ENCODE data around the gene MLXIP.
"Not testable (repeated sequence)": the region's sequence is repeated elsewhere in the genome, so short reads cannot be mapped to it uniquely, and the experiment has no call there.

The MLXIP gene

DNA sequence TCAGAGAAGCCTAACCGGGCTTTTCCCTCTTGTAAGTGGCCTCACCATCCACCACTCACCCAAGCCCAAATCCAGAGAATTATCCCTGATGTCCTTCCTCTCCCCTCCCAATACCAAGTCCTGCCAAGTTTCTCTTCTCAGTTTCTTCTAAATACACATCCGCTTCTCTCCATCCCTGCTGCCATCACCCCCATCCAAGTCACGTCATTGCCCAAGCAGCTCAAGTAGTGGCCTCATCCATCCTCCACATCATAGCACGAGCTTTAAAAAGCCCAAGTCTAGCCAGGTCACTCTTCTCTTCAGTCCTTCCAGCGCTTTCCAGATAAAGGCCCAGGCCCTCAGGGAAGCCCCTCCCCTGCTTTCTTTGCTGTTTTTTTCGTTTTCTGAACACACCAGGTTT, 70.1 kb downstream of the MLXIP start:
- DNase-seq (ENCODE audit: low spot score), result no peak

DNA sequence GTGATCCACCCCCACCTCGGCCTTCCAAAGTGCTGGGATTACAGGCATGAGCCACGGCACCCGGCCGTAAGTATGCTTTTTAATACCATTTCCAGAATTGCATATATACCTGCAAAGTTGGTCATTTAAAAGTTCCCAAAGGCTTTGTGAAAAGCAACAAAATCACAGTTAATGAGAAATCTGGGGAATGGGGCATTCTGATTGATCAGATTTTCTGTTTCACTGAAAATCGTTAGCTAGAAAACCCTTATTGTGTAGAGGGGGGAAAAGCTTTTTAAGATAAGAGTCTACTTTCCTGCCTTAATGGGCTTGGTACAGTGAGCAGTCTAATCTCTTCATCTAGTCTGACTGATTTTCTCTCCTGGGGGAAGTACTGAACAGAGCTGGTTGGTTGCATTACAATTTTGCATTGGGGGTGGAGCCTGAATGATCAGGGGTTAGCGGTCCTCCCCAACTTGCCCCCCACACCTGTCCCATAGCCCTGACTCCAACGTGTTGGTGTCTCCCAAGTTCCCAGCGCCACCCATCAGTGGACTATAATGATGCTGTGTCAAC, 71.6 kb downstream of the MLXIP start:
- DNase-seq (ENCODE audit: low spot score), result no peak

DNA sequence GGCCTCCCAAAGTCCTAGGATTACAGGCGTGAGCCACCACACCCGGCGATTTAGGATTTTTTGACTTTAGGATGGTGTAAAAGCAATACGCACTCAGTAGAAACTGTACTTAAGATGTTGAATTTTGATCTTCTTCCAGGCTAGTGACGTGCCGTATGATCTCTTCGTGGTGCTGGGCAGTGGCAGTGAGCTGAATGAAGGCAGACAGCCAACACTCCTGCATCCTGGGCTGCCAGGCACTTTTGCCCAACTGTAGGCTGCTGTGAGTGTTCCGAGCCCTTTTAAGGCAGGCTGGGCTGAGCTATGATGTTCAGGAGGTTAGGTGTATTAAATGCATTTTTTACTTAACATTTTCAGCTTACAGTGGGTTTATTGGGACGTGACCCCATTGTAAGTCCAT, 74.2 kb downstream of the MLXIP start:
- DNase-seq (ENCODE audit: low spot score), result no peak

DNA sequence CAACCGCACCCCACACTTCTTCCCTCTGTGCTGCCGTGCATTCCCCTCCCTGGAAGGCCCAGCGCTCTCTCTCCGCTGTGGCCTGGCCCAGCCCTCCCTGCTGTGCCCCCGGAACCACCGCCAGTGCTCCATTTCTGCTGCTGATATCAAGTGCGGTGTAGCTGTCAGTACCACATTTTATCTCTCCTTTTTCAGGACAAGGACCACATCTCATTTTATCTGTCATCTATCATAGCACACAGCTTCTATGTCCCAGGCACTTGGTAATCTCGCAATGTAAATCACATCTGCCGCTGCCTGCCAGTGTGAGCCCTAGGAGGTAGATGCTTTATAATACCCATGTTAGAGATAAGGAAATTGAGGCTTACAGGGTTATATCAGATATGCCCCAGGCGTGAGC, 77.1 kb downstream of the MLXIP start:
- no peak for DNase-seq (ENCODE audit: low spot score)

DNA sequence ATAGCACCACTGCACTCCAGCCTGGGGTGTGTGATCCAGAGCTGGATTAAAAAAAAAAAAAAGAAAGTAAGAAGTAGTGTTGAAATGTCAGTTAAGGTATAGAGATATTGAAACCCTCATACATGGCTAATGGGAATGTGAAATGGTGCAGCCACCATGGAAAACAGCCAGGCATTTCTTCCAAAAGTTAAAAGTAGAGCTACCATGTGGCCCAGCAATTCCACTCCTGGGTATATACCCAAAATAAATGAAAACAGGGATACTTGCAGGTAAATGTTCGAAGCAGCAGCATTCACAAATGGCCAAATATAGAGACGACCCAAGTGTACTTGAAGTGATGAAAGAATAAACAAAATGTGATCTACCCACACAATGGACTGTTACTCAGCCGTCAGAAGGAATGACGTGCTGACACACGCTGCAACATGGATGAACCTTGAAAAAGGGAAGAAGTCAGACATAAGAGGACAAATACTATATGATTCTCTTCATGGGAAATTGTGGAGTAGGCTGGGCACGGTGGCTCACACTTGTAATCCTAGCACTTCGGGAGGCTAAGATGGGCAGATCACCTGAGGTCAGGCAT, 80.2 kb downstream of the MLXIP start:
- DNase-seq (ENCODE audit: low spot score), result no peak

DNA sequence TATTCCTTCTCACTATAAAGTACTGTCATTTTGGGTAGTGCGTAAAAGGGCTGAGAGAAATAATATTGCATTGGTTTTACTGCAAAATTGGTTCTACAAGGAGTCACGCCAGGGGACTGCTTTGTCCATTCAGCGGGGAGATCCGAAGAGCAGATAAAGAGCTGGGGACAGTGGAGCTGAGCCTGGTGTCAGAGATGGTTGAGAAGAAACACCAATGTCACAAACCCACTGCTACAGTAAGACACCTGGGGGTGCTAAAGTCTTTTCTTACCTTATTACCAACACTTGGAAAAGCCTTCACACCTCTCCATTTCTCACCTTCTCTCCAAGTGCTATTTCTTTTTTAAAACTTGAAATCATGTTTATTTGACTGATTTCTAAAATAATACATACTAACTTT, 81.3 kb downstream of the MLXIP start:
- no peak for DNase-seq (ENCODE audit: low spot score)

DNA sequence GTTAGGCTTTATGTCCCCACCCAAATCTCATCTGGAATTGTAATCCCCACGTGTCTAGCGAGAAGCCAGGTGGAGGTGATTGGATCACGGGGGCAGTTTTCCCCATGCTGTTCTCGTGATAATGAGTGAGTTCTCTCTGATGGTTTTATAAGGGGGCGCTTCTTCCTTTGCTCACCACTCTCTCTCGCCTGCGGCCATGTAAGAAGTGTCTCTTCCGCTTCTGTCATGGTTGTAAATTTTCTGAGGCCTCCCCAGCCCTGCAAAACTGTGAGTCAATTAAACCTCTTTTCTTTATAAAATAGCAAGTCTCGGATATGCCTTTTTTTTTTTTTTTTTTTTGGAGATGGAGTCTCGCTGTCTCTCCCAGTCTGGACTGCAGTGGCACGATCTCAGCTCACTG, 82.2 kb downstream of the MLXIP start:
- DNase-seq (ENCODE audit: low spot score), result no peak

DNA sequence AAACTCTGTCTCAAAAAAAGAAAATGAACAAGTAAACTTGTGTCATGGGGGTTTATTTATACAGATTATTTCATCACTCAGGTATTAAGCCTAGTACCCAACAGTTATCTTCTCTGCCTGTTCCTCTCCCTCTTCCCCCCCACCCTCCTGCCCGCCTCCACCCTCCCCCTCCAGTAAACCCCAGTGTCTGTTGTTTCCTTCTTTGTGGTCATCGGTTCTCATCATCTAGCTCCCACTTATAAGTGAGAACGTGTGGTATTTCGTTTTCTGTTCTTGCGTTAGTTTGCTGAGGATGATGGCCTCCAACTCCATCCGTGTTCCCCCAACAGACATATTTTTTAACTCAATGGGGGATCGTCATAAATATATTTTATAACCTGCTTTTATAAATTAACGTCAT, 83.1 kb downstream of the MLXIP start:
- peak; percentile 32 for DNase-seq (ENCODE audit: low spot score)

DNA sequence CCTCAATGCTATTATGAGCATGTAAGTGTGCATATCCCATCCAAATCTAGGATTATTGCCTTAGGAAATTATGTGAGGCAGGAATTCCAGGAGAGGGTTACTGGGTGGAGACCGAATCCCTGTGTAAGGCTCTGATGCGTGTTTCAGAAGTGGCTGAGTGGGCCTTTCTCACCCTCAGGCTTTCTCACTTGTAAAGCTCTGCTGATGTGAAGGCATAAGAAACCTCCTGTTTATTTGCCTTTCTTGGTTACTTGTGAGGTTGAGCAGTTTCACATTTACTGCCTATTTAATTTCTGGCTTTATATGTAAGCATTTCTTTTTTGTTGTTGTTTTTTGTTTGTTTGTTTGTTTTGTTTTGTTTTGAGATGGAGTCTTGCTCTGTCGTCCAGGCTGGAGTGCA, 84.4 kb downstream of the MLXIP start:
- DNase-seq (ENCODE audit: low spot score), result no peak

DNA sequence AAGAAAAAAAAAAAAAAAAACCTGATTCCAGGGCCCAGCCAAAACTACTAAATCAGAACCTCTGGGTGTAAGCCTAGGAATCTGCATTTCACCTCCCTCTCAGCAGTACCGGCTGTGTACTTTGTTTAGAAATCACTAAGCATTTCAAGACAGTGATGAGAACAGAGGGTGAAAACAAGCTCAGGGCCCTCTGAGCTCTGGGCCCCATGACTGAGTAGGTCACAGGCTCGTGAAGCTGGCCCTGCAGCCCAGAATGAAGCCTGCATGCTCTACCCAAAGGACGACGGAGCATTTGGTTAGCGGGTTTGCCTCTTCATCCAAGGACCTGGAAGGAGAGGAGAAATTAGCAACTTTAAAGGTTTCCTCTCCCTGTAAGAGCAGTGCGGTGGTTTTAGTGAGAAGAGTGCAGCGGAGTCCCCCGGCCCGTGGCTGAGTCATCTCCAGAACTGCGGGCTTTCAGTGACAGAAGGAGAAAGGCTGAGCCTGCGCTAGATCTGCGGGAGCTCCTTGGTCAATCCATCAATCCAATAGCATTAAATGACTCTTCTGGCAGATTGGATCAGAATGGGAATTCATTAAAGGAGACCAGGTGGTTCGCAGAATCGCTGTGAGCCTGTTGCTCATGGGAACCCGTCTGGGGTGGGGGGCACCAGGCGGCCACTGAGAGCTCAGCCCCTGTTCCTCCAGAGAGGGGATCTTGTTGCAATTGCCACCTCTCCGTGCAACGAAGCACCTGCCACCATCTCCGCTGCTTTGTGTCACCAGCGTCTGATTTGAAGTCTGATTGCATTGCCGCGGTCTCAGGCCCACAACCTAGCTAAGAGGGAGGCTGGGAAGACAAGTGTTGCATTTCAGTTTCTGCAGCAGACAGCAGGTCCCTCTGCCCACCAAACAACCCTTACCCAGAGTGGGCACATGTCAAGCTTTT, 88.1 kb downstream of the MLXIP start:
- peak; percentile 46 for DNase-seq (ENCODE audit: low spot score)

DNA sequence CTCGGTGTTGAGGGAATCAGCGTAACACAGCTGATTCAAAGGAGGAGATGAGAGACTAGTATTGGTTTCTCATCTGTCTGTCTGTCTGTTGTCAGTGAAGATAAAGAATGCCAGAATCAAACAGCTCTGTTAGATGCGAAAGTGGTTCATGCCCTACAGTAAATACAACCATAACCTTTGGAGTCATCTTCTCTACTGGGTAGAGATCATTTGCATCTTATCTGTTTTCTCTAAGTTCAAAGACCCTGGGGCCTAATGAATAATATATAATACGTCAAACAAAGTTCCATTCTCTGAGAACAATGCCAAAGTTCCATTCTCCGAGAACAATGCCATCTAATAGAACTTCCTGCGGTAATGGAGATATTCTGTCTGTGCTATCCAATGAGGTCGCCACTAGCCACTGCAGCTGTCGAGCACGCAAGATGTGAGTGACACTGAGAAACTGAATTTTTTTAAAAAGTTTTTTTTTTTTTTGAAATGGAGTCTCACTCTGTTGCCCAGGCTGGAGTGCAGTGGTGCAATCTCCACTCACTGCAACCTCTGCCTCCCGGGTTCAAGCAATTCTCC, 88.9 kb downstream of the MLXIP start:
- DNase-seq (ENCODE audit: low spot score), result no peak

DNA sequence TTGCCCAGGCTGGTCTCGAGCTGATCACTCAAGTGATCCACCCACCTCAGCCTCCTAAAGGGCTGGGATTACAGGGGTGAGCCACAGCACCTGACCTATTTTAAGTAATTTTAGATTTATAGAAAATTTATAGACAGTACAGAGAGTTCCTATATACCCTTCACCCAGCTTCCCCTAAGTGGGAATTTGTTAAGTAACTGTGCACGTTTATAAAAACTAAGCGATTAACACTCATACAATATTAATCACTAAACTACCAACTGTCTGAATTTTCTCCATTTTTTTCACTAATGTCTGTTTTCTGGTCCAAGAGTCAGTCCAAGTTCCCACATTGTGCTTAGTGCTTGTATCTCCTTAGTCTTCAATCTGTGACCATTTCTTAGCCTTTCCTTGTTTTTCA, 89.9 kb downstream of the MLXIP start:
- DNase-seq (ENCODE audit: low spot score), result no peak

DNA sequence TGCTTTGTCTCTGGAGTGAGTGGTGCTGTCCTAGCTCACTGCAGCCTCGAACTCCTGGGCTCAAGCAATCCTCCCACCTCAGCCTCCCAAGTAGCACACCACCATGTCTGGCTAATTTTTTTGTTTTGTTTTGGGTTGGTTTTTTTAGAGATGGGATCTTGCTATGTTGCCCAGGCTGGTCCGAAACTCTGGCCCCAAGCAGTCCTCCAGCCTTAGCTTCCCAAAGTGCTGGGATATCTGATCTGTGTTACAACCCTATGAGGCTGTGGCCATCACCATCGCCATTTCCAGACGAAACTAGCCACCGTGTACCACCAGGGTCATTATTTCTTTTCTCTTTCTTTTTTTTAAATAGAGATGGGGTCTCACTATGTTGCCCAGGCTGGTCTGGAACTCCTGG, 92.8 kb downstream of the MLXIP start:
- DNase-seq (ENCODE audit: low spot score), result no peak

DNA sequence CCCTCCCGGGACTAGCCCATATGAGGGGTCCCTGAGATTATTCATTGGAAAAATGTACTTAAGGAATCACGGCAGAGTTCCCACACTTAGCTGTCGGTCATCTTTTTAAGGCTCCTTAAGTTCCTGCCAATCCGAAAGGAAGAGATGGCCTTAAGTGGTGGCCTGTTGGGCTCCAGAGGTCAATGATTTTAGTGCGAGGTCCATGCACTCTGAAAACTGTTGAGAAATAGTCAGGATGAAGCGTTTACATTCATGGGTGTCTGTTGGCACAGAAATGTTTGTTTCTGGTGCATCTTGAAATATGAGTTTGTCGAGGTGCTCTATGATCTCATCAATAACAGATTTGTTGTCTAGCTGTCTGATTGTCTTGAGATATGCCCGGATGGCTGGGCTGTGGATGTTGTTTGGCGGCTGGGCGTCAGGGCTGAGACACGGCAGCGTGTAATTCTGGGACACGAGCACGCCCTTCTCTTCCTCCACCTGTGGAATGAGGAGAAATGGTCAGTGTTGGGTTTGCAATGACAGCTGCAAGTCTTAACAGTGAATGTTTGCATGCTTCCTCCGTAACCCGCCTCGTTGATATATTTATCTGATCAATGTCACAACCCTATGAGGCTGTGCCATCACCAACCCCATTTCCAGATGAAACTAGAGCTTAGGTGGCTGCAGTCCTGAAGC, 93.8 kb downstream of the MLXIP start:
- DNase-seq (ENCODE audit: low spot score), result no peak

DNA sequence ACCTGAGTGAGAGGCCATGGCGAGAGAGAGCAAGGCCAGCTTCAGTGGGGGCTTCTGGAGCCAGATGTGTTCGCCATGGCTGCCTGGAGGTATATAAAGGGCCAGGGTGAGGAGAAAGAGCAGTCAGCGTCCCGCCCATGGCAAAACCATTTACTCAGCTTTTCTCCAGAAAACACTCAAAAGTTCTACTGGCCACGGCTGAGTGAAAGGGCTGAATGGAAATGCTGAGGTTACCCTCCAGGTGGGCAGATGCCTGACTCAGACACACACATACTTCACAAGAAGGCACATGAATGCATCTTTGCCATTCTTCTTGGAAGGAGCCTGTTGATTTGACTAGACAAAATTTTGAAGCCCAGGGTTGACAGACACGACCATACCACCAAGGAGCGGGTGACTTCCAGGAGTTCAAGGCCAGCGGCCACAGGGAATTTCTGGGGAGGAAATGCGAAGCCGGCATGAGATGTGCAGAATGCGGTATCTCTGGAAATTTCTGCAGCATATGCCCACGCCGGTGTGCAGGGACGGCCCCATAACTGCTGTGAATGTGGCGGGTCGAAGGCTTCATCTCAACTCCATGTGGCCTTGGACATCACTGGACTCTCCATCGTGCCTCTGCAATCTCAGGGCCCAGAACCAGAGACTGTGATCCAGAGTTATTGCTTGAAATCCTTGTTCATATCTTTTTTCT, 95.7 kb downstream of the MLXIP start, which contains the start of gene IL31:
TSS of gene IL31 (minus strand) at position 67 of the 691 bp plus-strand sequence. CDS start at position 18, 49 bp downstream.
- no peak for DNase-seq (ENCODE audit: low spot score)

DNA sequence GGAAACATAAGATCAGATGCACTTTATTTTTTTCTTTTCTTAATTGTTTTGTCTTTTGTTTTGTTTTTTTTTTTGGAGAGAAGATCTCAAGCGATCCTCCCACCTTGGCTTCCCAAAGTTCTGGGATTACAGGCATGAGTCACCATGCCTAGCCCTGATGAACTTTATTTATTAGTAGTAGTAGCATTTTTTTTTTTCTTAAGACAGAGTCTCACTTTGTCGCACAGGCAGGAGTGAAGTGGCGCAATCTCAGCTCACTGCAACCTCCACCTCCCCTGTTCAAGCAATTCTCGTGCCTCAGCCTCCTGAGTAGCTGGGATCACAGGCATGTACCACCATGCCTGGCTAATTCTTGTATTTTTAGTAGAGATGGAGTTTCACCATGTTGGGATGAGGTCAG, 97.9 kb downstream of the MLXIP start:
- DNase-seq (ENCODE audit: low spot score), result not testable (repeated sequence)

DNA sequence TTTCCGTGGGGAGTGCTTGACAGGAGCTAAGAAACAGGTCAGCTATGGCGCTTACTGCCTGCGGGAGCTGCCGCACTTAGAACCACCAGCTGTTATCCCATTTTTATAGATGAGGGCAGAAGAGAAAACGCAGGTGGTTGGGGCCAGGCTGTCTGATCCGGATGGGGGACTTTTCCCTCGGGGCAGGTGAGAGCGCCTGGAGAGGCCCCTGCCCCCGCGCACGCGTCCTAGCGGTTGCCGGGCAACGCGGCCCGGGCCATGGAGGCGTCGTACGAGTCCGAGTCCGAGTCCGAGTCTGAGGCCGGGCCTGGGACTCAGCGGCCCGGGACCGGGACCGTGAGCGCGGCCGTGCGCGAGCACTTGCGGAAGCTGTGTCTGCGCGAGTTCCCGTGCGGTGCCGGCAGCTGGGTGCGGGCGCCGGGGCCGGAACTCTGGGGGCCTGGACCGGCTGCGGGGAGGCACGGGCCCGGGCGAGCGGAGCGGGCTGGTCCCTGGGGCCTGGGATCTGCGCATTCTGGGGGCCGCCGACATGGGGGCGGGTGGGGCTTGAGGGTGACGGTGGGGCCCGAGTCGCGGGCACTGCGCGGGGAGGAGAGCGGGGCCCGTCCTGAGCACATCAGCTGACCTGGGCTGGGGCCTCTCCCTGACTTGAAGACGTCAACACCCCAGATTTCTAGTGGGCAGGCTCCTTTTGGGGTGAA, 104.5 kb downstream of the MLXIP start, which contains the start of gene LRRC43:
TSS of gene LRRC43 (plus strand) at position 237 of the 701 bp plus-strand sequence. CDS start at position 259, 22 bp downstream.
- peak; percentile 11 for DNase-seq (ENCODE audit: low spot score)

DNA sequence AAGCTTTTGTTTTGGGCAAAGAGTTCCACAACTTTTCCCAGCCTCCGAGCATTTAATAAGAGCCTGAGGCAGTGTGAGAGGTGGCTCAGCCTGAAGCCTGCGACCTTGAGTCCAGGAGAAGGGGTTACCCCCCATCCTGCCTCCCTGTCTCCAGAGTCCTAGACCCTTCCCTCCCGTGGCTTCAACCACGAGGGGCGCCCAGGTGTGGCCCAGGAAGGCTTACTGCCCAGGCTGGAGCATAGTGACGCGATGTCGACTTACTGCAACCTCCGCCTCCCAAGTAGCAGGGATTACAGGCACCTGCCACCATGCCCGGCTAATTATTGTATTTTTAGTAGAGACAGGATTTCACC, 105.0 kb downstream of the MLXIP start:
- DNase-seq (ENCODE audit: low spot score), result no peak

DNA sequence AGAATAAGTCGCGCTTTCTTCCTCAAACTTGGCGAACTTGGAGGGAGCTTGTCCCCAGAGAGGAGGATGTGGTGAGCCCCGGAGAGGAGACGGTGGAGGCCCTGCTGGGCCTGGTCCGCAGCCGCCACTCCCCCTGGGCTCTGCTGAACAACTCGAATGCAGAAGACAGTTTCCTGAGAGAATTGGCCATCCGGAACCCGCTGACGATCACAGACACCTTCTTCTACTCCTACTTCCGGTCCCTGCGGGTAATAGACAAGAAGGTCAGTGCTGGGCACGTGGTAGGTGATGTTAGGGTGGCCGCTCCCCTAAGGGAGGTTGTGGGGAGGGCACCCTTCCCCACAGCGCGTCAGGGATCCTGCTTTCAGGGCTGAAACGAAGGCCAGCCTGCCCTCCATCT, 106.0 kb downstream of the MLXIP start:
- DNase-seq (ENCODE audit: low spot score), result no peak

DNA sequence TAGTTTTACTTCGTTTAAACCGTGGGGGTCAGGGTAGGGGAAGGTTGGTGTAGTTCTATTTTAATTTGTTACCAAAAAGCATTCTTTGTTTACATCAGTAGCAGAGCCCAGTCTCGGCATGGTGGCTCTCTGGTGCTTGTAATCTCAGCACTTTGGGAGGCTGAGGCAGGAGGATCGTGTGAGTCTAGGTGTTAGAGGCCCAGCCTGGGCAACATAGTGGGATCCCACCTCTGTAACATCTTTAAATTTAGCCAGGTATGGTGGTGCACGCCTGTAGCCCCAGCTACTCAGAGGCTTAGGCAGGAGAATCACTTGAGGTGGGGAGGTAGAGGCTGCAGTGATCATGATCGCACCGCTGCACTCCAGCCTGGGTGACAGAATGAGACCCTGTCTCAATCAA, 106.5 kb downstream of the MLXIP start:
- DNase-seq (ENCODE audit: low spot score), result no peak

DNA sequence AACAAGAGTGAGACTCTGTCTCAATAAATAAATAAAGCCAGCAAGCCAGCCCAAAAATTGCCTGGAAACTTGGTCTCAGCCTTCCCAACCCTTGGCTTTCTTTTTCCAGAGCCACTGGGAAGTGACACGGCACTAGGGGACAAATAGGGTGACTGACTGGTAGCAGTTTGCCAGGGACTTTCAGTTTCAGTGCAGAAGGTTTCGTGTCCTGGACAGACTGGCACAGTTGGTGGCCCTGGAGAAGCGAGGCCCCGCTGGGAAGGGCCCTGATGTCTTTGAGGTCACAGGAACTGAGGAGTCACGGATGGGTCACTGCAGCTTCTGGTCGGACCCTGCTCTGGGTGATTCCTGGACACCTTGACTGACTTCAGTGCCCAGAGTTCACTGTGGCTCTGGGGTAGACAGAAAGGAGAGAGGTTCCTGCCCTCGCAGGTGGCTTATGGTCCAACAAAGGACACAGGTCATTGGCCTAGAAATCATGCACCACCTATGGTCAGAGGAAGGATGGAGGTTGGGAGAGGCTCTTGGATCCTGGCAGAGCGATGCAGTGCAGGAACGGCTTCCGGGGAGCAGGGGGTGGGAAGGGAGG, 107.0 kb downstream of the MLXIP start:
- DNase-seq (ENCODE audit: low spot score), result no peak

Data from CD4-positive, alpha-beta T cell treated with Interleukin-2 at 100 ng/mL for 4 hours (primary cell).